NCI-H1417 (cell line): ENCODE data around the gene FRA10AC1.

Experiments
- DNase-seq, 3 experiments: peaks; one replicate each; lab custom pipeline; 2025; lab: John Stamatoyannopoulos, UW

FRA10AC1 gene

GRCh38 chr10:93702210-93703001 is at the start of gene FRA10AC1:
TSS of gene FRA10AC1 (minus strand) at chr10:93702592. CDS start at chr10:93700106, 2,486 bp downstream.
- DNase-seq = peak; percentile 83 to 93 (median 89)

GRCh38 chr10:93751832-93752231 is 49.4 kb upstream of the FRA10AC1 start:
- no peak for DNase-seq

DNA sequence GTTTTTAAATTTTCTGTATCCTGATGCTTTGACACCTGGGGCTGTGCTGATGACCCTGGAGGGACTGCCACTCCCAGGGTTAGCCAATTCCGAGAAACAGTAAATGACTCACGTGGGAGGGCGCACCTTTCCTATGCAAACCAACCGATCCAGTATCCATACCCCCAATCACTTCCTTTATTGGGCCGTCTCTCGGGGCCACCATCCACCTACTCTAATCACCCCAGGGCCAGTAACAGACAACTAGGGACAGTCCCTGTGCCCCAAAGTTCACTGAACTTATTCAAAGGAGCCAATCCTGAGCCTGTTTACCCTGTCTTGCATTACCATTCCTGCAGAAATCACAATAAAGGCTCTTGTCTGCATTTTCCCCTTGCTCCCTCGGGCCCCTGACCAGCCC is 48.7 kb upstream of the FRA10AC1 start:
- no peak for DNase-seq

DNA sequence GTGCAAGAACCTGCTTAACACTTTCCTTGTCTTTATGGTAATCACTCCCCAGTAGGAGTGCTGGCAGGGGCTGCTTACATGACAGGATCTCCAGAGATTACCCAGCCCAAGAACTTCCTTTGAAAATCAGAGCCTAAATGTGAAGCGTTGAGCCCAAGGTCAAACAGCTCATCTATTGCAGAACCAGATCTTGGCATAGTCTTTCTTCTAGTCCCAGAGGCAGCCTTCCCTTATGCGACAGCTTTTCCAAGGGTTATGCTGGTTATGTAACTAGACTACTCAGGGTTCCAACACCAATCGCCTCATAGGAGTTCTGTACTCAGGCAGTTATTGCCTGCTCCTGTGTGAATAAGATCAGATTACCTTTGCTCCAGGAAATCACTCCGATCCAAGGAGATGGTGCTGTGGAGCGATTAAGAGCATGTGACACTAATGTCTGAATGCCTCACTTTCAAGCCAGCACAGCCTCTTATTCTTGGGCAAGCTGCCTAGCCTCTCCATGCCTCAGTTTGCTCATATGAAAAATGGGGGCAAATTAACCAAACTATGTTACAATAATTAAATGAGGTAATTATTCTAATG is 46.9 kb upstream of the FRA10AC1 start:
- DNase-seq = peak in 2 of 3 experiments; percentile 3 to 55

- DNase-seq = peak in 2 of 3 experiments; percentile 24 to 52
Observed at GRCh38 chr10:93746844-93747284, 44.5 kb upstream of the FRA10AC1 start.

DNA sequence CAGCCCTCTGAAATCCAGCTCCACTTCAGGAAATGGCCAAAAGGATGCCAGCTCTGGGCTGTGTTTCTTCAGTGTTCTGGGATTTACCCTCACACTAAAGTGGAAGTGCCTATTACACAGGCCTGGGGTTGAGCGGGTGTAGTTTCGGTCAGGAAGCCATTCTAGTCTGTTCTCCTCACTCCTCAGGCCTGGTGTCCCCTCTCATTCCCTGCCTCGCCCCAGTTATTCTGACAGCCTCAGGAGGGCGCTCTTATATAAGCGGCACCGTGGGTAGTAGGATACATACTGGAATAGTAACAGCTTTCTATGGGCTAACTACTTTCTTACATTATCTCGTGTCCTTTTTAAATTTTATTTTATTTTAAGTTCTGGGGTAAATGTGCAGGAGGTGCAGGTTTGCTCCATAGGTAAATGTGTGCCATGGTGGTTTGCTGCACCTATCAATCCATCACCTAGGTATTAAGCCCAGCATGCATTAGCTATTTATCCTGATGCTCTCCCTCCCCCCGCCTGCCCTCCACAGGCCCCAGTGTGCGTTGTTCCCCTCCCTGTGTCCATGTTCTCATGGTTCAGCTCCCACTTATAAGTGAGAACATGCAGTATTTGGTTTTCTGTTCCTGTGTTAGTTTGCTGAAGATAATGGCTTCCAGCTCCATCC is 43.1 kb upstream of the FRA10AC1 start:
- no peak for DNase-seq

- DNase-seq = no peak
Observed at GRCh38 chr10:93742633-93743349, 40.4 kb upstream of the FRA10AC1 start.

DNA sequence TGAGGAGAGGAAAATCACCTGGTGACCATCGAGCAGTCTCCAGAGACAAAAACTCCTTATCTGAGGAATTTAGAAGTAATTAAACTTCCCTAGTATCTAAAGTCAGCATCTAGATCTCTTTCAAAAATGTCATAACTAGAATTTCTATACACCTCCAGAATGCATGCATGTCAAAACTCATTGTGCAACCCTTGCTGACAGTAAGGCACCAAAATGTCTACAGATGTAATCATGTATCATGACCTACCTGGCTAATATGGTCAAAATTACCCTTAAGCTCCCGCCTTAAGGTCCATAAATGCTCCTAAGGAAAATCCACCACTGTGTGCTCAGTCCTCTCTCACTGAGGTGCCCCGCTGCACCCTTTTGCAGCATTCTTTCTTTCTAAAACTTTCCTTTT is 39.0 kb upstream of the FRA10AC1 start:
- DNase-seq = no peak

DNA sequence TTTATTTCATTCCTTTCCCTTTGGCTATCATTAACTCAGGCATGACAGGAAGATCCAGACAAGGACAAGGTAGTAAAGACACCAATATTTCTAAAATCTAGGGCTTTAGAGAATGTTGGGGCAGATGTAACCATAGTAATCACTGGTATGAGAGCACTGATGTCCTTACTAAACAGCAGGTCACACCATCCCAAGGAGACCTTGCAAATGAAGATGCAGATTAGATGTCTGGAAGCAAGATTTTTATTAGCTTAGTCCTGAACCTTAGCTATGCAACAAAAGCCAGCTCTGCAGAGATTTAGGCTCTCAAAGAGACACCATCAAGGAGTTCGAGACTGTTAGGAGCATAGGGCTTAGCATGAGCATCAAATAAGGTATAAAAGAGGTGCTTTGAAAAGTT is 23.6 kb upstream of the FRA10AC1 start:
- DNase-seq = no peak

GRCh38 chr10:93723153-93723552 is 20.8 kb upstream of the FRA10AC1 start:
- no peak for DNase-seq

DNA sequence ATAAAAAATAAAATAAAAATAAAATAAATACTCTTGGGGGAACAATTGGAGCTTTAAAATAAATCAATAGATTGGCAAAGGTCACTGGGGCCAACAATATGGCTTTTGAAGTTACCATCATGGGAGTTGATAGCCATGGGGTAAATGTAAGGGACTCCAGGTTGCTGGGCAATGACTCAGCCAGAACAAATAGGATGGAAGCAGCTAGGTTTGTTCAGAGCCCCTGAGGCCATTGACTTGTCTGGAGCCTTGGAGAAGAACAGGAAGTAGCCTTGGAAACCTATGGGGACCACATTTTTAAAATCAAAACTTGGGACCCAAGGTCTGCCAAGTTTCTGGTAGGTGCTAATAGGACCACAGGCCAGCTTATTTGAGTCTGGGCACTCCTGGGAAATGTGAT is 20.2 kb upstream of the FRA10AC1 start:
- DNase-seq = no peak

- DNase-seq = no peak
Observed at GRCh38 chr10:93719901-93720300, 17.5 kb upstream of the FRA10AC1 start.

GRCh38 chr10:93718937-93719725 is 16.7 kb upstream of the FRA10AC1 start:
- no peak for DNase-seq

DNA sequence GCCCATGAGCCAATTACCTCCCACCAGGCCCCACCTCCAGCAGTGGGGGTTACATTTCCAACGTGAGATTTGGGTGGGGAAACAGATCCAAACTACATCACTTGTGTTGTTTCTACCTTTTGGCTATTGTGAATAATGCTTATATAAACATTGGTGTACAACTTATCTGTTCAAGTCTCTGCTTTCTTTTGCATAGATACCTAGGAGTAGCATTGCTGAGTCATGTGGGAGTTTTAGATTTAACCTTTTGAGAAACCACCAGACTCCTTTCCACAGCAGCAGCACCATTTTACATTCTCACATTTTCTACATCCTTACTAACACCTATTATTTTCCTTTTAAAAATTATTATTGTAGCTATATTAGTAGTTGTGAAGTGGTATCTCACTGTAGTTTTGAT is 14.4 kb upstream of the FRA10AC1 start:
- no peak for DNase-seq

DNA sequence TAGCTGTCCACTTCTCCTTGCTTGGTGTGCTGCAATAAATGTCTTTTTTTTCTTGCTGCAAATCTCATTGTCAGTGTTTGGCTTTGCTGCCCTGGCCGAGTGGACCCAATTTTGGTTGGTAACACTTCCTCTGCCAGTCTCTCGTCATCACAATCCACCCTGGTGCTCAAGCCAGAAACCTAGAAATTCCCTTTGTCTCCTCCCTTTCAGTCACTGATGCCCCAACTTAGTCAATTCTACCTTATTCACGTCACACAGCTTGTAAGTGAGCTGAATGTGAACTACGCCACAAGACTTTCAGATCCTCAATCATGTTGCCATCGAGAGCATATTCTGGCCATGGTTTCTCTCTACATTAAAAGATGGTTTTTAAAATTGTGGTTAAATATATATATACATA is 13.0 kb upstream of the FRA10AC1 start:
- DNase-seq = no peak

GRCh38 chr10:93712593-93712992 is 10.2 kb upstream of the FRA10AC1 start:
- DNase-seq = no peak

- DNase-seq = no peak
Observed at GRCh38 chr10:93711891-93712290, 9.5 kb upstream of the FRA10AC1 start.

DNA sequence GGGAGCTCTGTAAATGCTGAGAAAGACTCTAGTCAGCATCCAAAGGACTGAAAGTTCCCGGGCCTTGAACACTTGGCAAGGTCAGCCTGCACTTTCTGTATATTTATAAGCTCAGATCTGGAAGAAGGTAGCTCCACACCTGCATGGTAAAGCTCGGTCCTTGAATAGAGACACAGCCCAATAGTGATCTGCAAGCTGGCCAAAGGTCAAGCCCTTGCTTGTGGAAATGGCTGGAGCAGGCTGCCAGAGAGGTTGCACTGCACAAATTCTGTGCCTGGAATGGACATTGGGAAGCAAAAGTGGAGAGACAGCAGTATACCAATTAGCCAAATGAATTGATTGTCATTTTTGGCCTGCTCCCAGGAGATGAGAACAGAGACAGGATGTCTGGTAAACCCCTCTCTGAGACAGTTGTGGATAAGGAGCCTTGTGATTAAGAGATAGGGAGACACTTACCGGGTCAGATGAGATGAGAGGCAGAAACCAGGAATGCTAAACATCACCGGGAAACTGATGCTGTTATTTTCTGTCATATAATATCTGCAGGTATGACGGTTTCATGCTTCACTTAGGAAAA is 8.0 kb upstream of the FRA10AC1 start:
- peak in 1 of 3 experiments; percentile 8 for DNase-seq

DNA sequence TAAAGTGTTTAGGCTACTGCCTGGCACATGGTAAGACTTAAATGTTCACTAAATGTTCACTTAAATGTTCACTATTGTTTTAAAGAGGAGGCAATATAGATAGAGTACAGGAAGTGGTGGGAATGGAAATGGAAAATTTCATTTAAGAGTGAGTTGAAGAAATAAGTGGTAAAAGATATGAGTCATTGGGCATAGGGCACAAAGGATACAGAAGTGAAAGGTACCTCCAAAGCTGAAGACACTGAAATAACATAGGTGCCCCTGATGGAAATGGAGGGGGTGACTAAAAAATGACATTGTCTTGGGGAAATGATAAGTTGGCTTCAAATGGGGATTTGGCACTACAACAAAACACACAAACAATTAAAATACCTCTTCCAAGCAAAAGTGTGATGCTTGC is 5.2 kb upstream of the FRA10AC1 start:
- no peak for DNase-seq

DNA sequence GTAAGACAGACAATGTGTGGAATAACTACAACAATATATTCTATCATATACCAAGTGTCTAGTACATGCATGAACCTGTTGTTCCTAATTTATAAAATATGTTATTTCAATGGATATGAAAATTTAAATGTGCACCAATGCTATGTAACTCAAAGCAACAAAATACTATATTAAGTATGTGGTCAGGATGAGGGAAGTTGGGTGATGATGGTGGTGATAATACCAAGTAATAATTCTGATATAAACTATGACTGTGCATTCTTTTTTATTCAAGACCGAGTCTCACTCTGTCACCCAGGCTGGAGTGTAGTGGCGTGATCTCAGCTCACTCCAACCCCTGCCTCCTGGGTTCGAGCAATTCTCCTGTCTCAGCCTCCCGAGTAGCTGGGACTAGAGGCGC is 2.1 kb upstream of the FRA10AC1 start:
- DNase-seq = no peak

- DNase-seq = peak in 1 of 3 experiments; percentile 17
Observed at GRCh38 chr10:93703841-93704240, 1.4 kb upstream of the FRA10AC1 start.
